Gastroesophageal sphincter (tissue), 3 donors: Measurements from ENCODE around the gene CNTNAP2.

Source experiments
- CTCF ChIP-seq, 4 experiments: fragments of 200-600 bp in 2 of 4; fragments of 450-650 bp in 2 of 4; sonication (generic) in 1 of 4; IDR thresholded peaks; one replicate each; pipeline ENCODE4 v1.5.1; 2017 to 2019; ENCODE audit warnings: antibody characterized with exemption in 4 of 4, mild to moderate bottlenecking in 2 of 4, moderate library complexity in 2 of 4
- POLR2A ChIP-seq, 2 donors: fragments of 450-650 bp; IDR thresholded peaks; one replicate each; pipeline ENCODE4 v1.6.1; 2017; ENCODE audit warnings: antibody characterized with exemption in 2 of 2, mild to moderate bottlenecking in 2 of 2, moderate library complexity in 1 of 2
- POLR2AphosphoS5 ChIP-seq: sonication (generic); formaldehyde crosslinking; IDR thresholded peaks from one replicate; pipeline ENCODE4 v1.6.1; 2017; ENCODE audit warnings: antibody characterized with exemption

GRCh38 chr7:147207988-147208387 is 1091.4 kb downstream of the CNTNAP2 start:
- TF ChIP-seq CTCF (IDR thresholded peaks at IDR 0.05) (no peak), POLR2A (IDR thresholded peaks at IDR 0.05) (no peak), POLR2AphosphoS5 (no peak)
